ENCODE measurements around the gene SMIM5.

- no peak for TF ChIP-seq CTCF (IDR thresholded peaks at IDR 0.05; ENCODE audit: low read length)
- no peak for TF ChIP-seq EZH2 (optimal IDR thresholded peaks at IDR 0.05; ENCODE audit: low read depth, low read length)
These were observed 1.9 kb upstream of the SMIM5 start for GRCh38 chr17:75631353-75631752.

Data from MM.1S (cell line).